Osteoblast (primary cell): ENCODE data around the gene SOS2. TPM values are rescaled to one million over a fixed set of nuclear protein-coding genes. Genes with fewer than 3 reads are reported as not detected.

Source experiments
- DNase-seq: peaks from one replicate; pipeline ENCODE4 v3.0.0; 2011; ENCODE audit warnings: low spot score, mixed read lengths; ENCODE audit not compliant: insufficient read length; ENCODE audit errors: missing footprints
- H2AFZ ChIP-seq: 2 replicates; pipeline ENCODE4 v1.6.0; 2011; ENCODE audit warnings: mild to moderate bottlenecking, low read length
- H3K27ac ChIP-seq: 2 replicates; pipeline ENCODE4 v1.5.1; 2011; ENCODE audit warnings: mild to moderate bottlenecking, low read depth, low read length, moderate library complexity
- H3K27me3 ChIP-seq: 2 replicates; pipeline ENCODE4 v1.6.0; 2012; ENCODE audit warnings: mild to moderate bottlenecking, control low read depth, inconsistent platforms, low read length, moderate library complexity; ENCODE audit not compliant: insufficient read depth
- H3K36me3 ChIP-seq: 2 replicates; pipeline ENCODE4 v1.5.1; 2011; ENCODE audit warnings: mild to moderate bottlenecking, low read length, control low read depth, moderate library complexity; ENCODE audit not compliant: insufficient read depth
- H3K4me1 ChIP-seq: 2 replicates; pipeline ENCODE4 v1.5.1; 2011; ENCODE audit warnings: mild to moderate bottlenecking, low read length, control low read depth, moderate library complexity; ENCODE audit not compliant: insufficient read depth
- H3K4me2 ChIP-seq: 2 replicates; pipeline ENCODE4 v1.6.0; 2011; ENCODE audit warnings: mild to moderate bottlenecking, low read length; ENCODE audit not compliant: insufficient read depth
- H3K4me3 ChIP-seq: fragments of 200-600 bp; sonication (generic); 3 replicates; pipeline ENCODE4 v1.5.1; 2012; ENCODE audit warnings: mild to moderate bottlenecking, low read length, inconsistent platforms; ENCODE audit not compliant: insufficient read depth
- H3K79me2 ChIP-seq: 2 replicates; pipeline ENCODE4 v1.6.0; 2012; ENCODE audit warnings: mild to moderate bottlenecking, low read length, control low read depth, inconsistent platforms; ENCODE audit not compliant: insufficient read depth
- H3K9me3 ChIP-seq: 2 replicates; pipeline ENCODE4 v1.5.1; 2011; ENCODE audit warnings: low read depth, low read length, control low read depth
- H4K20me1 ChIP-seq: 2 replicates; pipeline ENCODE4 v1.6.0; 2012; ENCODE audit warnings: mild to moderate bottlenecking, low read length, control low read depth; ENCODE audit not compliant: insufficient read depth
- total RNA-seq: library from RNA; depleted of rRNA; stranded (reverse); fragments of >200 nt; gene quantifications from 2 replicates; pipeline ENCODE4 v1.2.3, GENCODE V29; 2012
- TF ChIP-seq, protein P1 (sequence below): IDR thresholded peaks from 2 replicates; pipeline ENCODE4 v1.5.1; 2011; ENCODE audit warnings: mild to moderate bottlenecking, low read depth, low read length, moderate library complexity; ENCODE audit errors: extremely low read depth

Gene SOS2
- total RNA-seq, 1 donor, result 29.7 TPM

DNA sequence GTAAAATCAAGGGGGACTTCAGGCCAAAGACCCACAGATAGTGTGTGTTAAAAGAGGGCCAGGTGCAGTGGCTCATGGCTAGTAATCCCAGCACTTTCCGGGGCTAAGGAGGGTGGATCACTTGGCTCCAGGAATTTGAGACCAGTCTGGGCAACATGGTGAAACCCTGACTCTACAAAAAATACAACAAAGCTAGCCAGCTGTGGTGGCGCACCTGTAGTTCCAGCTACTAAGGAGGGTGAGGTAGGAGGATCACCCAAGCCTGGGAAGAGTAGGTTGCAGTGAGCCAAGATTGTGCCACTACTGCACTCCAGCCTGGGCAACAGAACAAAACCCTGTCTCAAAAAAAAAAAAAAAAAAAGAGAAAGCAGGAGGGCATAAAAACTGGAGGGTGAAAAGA, 123.5 kb downstream of the SOS2 start:
- H3K27me3 ChIP-seq, result no peaks in the 10 kb centered on the region
- peaks cover 46% of the 10 kb centered on the region for H3K36me3 ChIP-seq
- H3K79me2 ChIP-seq, result peaks cover 6% of the 10 kb centered on the region
- H3K27ac ChIP-seq, result no peak overlapping the region
- TF ChIP-seq, protein P1, sequence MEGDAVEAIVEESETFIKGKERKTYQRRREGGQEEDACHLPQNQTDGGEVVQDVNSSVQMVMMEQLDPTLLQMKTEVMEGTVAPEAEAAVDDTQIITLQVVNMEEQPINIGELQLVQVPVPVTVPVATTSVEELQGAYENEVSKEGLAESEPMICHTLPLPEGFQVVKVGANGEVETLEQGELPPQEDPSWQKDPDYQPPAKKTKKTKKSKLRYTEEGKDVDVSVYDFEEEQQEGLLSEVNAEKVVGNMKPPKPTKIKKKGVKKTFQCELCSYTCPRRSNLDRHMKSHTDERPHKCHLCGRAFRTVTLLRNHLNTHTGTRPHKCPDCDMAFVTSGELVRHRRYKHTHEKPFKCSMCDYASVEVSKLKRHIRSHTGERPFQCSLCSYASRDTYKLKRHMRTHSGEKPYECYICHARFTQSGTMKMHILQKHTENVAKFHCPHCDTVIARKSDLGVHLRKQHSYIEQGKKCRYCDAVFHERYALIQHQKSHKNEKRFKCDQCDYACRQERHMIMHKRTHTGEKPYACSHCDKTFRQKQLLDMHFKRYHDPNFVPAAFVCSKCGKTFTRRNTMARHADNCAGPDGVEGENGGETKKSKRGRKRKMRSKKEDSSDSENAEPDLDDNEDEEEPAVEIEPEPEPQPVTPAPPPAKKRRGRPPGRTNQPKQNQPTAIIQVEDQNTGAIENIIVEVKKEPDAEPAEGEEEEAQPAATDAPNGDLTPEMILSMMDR, result no peak
- H4K20me1 ChIP-seq, result peaks cover 3% of the 10 kb centered on the region
- H2AFZ ChIP-seq, result no peak overlapping the region
- peaks cover 3% of the 10 kb centered on the region for H3K4me1 ChIP-seq
- no peaks in the 10 kb centered on the region for H3K9me3 ChIP-seq
- no peak overlapping the region for H3K4me2 ChIP-seq
- no peak for DNase-seq
- no peak overlapping the region for H3K4me3 ChIP-seq

DNA sequence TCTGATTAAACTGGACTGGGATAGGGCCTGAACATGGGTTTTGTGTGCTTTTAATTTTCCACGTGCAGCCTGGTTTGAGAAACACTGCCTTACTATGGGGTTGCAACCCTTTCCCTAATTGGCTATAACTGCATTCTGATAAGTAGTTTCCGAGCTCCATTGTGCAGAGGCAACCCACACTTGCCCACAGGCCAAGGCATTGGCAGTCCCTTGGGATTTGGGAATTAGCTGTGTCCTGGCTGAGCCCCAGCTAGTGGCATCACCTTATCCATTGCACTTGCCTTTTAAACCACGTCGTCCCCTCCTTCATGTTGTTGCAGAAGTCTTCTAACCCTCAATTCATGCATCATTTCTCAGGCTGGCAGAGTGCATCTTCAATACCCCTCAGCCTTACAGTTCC, 125.2 kb downstream of the SOS2 start:
- Histone ChIP-seq H3K9me3 (no peaks in the 10 kb centered on the region), H3K27ac (no peak overlapping the region), H3K4me3 (no peak overlapping the region), H3K4me1 (peaks cover 3% of the 10 kb centered on the region), H3K36me3 (peaks cover 30% of the 10 kb centered on the region), H4K20me1 (peaks cover 3% of the 10 kb centered on the region), H3K79me2 (peaks cover 3% of the 10 kb centered on the region), H3K27me3 (no peaks in the 10 kb centered on the region), H3K4me2 (no peak overlapping the region), H2AFZ (no peak overlapping the region)
- no peak for DNase-seq
- TF ChIP-seq, protein P1, result no peak

DNA sequence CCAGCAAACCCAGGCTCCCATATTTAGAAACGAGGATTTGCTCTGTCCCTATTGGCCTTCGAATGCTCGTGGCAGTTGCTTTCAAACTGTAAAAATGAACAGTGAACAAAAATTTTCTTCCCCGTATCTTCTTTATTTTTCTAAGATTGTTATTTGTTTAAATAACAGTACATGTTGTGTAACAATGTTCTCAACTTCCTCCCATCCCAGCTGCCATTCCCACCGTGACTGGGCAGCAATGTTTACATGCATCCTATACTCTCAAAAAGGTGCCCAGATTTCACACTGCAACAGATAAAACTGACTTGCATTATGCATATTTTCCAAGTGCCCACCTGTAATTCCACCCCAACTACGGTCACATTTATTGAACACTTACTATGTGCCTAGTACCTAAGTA, 127.8 kb downstream of the SOS2 start:
- H3K4me3 ChIP-seq, result no peak overlapping the region
- H3K79me2 ChIP-seq, result no peaks in the 10 kb centered on the region
- TF ChIP-seq, protein P1, result no peak
- no peaks in the 10 kb centered on the region for H3K9me3 ChIP-seq
- H3K36me3 ChIP-seq, result peaks cover 5% of the 10 kb centered on the region
- H2AFZ ChIP-seq, result no peak overlapping the region
- no peaks in the 10 kb centered on the region for H4K20me1 ChIP-seq
- DNase-seq, result no peak
- H3K4me1 ChIP-seq, result peaks cover 3% of the 10 kb centered on the region
- H3K27me3 ChIP-seq, result no peaks in the 10 kb centered on the region
- no peak overlapping the region for H3K4me2 ChIP-seq
- no peak overlapping the region for H3K27ac ChIP-seq

DNA sequence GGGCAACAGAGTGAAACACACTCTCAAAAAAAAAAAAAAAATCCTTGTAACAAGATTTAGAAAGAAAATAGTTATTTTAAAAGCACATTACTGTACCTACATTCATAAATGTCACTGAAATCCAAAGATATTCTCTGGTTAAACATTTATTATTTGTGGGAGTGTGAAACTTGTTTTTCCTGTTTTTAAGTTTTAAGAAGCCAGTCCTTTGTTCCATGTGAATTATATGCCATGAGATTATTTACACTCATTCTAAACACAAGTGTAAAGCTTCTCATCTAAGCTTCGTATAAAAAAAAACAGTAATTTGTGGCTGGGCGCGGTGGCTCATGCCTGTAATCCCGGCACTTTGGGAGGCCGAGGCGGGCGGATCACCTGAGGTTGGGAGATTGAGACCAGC, 130.0 kb downstream of the SOS2 start:
- no peak for DNase-seq
- H3K27ac ChIP-seq, result no peak overlapping the region
- H2AFZ ChIP-seq, result no peak overlapping the region
- no peaks in the 10 kb centered on the region for H3K36me3 ChIP-seq
- no peaks in the 10 kb centered on the region for H4K20me1 ChIP-seq
- no peak overlapping the region for H3K4me2 ChIP-seq
- H3K79me2 ChIP-seq, result no peaks in the 10 kb centered on the region
- H3K4me1 ChIP-seq, result peaks cover 3% of the 10 kb centered on the region
- H3K27me3 ChIP-seq, result no peaks in the 10 kb centered on the region
- H3K9me3 ChIP-seq, result no peaks in the 10 kb centered on the region
- no peak overlapping the region for H3K4me3 ChIP-seq
- TF ChIP-seq, protein P1, result no peak
